WERI-Rb-1 (cell line): Measurements from ENCODE around the gene TRMT2A.
"Not testable (repeated sequence)": the region's sequence is repeated elsewhere in the genome, so short reads cannot be mapped to it uniquely, and the experiment has no call there.

Source experiments
- DNase-seq: peaks from one replicate; pipeline ENCODE4 v3.0.0-alpha.2; 2020
- H3K27ac ChIP-seq: fragments of 250-450 bp; sonication (Bioruptor Pico); 2 replicates; pipeline ENCODE4 v1.5.1; 2020; ENCODE audit warnings: mild to moderate bottlenecking, moderate library complexity
- H3K27me3 ChIP-seq: fragments of 250-450 bp; sonication (Bioruptor Pico); 2 replicates; pipeline ENCODE4 v1.5.1; 2021; ENCODE audit warnings: mild to moderate bottlenecking, low read depth, moderate library complexity; ENCODE audit not compliant: insufficient read depth, severe bottlenecking
- H3K36me3 ChIP-seq: fragments of 250-450 bp; sonication (Bioruptor Pico); 2 replicates; pipeline ENCODE4 v1.5.1; 2020; ENCODE audit warnings: mild to moderate bottlenecking, moderate library complexity
- H3K4me3 ChIP-seq: 2 replicates; pipeline ENCODE4 v1.5.1; 2011; ENCODE audit warnings: low read depth, mild to moderate bottlenecking, control low read depth, low read length
- H3K9me3 ChIP-seq: fragments of 250-450 bp; sonication (Bioruptor Pico); 2 replicates; pipeline ENCODE4 v1.5.1; 2021; ENCODE audit warnings: mild to moderate bottlenecking, moderate library complexity; ENCODE audit not compliant: severe bottlenecking
- CTCF ChIP-seq: IDR thresholded peaks from 2 replicates; pipeline ENCODE4 v1.5.1; 2011; ENCODE audit warnings: low read depth, mild to moderate bottlenecking, control low read depth, inconsistent platforms, low read length

Gene TRMT2A

DNA sequence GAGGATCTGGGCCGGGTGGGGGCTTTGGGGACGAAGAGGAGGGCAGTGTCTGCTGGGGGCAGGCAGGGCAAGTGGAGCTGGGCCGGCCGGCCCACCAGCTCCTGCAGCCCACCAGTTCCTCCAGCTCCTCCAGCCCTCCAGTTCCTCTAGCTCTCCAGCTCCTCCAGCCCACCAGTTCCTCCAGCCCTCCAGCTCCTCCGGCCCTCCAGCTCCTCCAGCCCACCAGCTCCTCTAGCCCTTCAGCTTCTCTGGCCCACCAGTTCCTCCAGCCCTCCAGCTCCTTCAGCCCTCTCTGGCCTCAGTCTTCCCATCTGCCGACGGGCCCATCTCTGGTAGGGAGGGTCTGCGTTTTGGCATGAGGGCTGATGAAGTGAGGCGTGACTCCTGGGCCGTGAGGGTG lies 43.0 kb upstream of the TRMT2A start:
- no peak for TF ChIP-seq CTCF
- no peak overlapping the region for H3K27ac ChIP-seq
- no peaks in the 10 kb centered on the region for H3K9me3 ChIP-seq
- no peaks in the 10 kb centered on the region for H3K36me3 ChIP-seq
- no peaks in the 10 kb centered on the region for H3K27me3 ChIP-seq
- no peak overlapping the region for H3K4me3 ChIP-seq
- no peak for DNase-seq

DNA sequence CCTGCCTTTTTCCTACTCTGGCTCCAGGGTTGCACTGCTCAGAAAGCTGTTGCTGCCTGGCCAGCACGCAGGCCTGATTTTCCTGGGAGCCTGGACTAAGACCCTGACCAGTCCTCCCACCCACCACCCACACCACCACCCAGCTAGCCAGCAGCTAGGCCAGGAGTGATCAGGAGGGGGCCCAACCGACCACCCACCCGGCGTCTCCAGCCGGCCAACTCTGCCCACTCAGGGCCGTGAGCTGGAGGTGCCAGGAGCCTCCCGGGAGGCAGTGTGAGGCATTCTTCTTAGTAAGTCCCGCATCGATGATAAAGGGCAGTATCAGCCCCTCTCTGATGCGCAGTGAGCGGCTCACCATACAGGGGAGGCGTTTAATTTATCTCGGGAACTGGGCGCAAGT lies 42.5 kb upstream of the TRMT2A start:
- DNase-seq, H3K36me3 ChIP-seq, H3K27ac ChIP-seq, H3K4me3 ChIP-seq, H3K9me3 ChIP-seq, H3K27me3 ChIP-seq: not testable (repeated sequence)

- Histone ChIP-seq H3K9me3 (no peaks in the 10 kb centered on the region), H3K4me3 (no peak overlapping the region), H3K27ac (no peak overlapping the region), H3K36me3 (no peaks in the 10 kb centered on the region), H3K27me3 (no peaks in the 10 kb centered on the region)
- TF ChIP-seq CTCF, result no peak
- peak; percentile 84 for DNase-seq
These were observed 42.0 kb upstream of the TRMT2A start for GRCh38 chr22:20159076-20159475.

DNA sequence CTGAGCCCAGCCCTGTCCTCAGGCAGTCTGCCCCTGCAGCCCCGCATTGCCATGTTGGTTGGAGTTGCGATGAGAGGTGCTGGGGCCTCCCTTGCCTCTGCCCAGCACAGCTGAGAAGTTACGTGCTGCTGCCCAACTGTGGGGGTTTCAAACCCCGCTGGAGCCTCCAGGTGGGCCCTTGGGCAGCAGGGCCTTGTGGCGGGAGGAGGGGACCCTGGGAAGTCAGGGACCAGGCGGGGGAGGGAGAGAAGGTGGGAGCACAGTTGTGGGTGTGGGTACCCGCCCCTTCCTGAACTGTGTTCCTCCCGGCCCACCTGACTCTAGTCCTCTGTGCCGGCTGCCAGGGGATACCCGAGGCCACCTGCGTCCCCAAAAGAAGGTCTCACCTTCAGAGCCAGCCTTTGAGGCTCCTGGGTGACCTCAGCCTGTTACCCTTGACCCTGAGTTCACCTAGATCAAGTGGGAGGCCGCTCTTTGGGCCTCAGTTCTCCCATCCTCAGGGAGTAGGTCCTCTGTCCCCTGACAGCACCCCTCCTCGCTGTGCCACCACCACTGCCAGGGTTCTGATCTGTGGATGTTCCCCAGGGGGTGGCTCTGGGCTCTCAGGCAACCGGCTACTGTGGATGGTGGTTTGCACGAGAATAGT lies 41.5 kb upstream of the TRMT2A start:
- H3K4me3 ChIP-seq, result no peak overlapping the region
- peak overlapping the region; percentile 23; the same call in 1 of the 2 replicates for H3K27ac ChIP-seq
- TF ChIP-seq CTCF, result no peak
- no peaks in the 10 kb centered on the region for H3K9me3 ChIP-seq
- H3K27me3 ChIP-seq, result no peaks in the 10 kb centered on the region
- no peaks in the 10 kb centered on the region for H3K36me3 ChIP-seq
- DNase-seq, result no peak

DNA sequence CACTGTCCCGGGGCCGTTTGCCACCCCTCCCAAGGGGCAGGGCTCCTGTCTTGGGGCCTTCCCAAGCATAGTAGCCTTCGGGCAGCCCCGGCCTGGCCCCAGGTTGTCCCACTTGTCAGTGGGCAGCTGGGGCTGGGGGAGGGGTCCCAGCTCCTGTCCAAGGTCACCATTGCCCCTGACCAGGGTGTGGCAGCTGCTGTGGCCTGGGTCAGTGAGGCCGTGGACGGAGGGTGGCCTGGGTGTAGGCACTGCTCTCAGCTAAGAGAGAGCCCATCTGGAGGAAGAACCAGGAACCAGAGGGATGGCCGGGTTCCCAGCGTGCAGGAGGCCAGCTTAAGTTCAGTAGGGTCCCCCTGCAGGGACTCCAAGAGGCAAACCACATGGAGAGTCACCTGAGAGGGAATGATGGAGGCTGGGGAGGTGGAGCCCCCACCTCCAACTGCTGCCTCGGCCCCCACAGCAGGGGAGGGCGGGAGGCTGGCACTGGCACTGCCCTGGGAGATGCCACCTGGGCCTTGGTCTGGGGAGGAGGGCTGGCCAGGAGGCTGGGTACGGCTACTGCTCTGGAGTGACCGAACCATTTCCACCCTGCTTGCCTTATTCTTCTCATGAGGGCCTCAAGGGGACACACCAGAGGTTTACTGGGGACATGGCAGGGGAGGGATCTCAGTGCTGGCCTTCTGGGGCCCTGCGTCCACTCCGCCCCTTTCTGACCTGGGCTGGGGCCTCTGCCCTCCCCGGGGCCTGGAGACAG lies 40.6 kb upstream of the TRMT2A start:
- Histone ChIP-seq H3K9me3 (no peaks in the 10 kb centered on the region), H3K36me3 (no peaks in the 10 kb centered on the region), H3K27ac (no peak overlapping the region), H3K27me3 (no peaks in the 10 kb centered on the region), H3K4me3 (no peak overlapping the region)
- TF ChIP-seq CTCF, result no peak
- no peak for DNase-seq

DNA sequence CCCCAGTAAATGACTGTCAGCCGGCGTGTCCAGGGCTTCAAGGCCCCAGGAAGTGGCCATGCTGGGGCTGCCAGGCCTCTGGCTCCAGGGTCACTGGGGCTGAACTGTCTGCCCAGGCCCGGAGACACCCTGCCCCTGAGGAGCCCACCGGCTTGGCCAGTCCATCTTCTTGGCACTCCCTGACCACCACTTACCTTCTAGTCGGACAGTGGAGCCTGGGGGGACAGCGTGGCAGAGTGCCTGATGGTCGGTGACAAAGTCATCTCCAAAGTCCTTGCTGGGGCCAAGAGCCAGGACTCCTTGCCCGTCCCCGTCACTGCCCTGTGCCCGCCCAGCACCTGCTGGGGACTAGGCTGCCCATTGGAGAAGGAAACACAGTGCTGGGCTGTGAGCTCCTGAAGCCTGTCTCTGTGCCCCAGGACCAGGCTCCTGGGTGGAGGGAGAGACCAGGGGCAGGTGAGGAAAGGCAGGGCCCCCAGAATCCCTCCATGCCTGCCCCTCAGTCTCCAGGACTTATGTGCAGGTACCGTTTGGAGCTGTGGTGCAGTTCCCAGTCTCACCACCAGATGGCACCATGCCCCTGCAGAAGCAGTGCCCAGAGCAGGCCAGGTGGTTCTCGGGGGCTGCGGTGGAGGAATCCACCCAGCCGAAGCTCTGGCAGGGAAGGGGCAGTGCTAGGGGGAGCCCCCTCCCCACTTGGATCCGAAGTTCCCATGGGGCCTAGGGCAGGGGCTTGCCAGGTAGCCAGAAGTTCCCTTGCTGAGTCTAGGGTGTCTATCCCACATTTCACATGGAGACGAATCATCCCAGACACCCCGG lies 39.8 kb upstream of the TRMT2A start:
- Histone ChIP-seq H3K9me3 (no peaks in the 10 kb centered on the region), H3K4me3 (no peak overlapping the region), H3K27ac (no peak overlapping the region), H3K36me3 (no peaks in the 10 kb centered on the region), H3K27me3 (no peaks in the 10 kb centered on the region)
- TF ChIP-seq CTCF, result peak; percentile 96
- peak; percentile 86 for DNase-seq
